HG03442 (cell line): Measurements from ENCODE around the gene EFS.
A peak's percentile ranks its signal among the peaks of the same experiment; 100 is the strongest.
"Not testable (repeated sequence)": the region's sequence is repeated elsewhere in the genome, so short reads cannot be mapped to it uniquely, and the experiment has no call there.

Experiments
- ATAC-seq: cut with Tn5 transposase; IDR thresholded peaks from one replicate; pipeline ENCODE4 v1.9.1; 2021; ENCODE audit warnings: mild to moderate bottlenecking, moderate library complexity; ENCODE audit not compliant: unreplicated experiment

EFS gene

GRCh38 chr14:23339506-23340268 lies 25.3 kb downstream of the EFS start:
- no peak for ATAC-seq

GRCh38 chr14:23335623-23336022 lies 29.3 kb downstream of the EFS start:
- no peak for ATAC-seq

- ATAC-seq = peak; percentile 64
Observed at GRCh38 chr14:23327947-23328744, 36.8 kb downstream of the EFS start.

GRCh38 chr14:23326491-23327332 lies 38.3 kb downstream of the EFS start:
- ATAC-seq = no peak

GRCh38 chr14:23325746-23326145 lies 39.2 kb downstream of the EFS start:
- ATAC-seq = not testable (repeated sequence)

GRCh38 chr14:23324993-23325392 lies 40.0 kb downstream of the EFS start:
- no peak for ATAC-seq

GRCh38 chr14:23324455-23324846 lies 40.5 kb downstream of the EFS start:
- no peak for ATAC-seq

- no peak for ATAC-seq
Observed at GRCh38 chr14:23323838-23324454, 41.0 kb downstream of the EFS start.

- ATAC-seq = no peak
Observed at GRCh38 chr14:23322568-23323517, 42.1 kb downstream of the EFS start.

- ATAC-seq = peak; percentile 6
Observed at GRCh38 chr14:23321572-23322547, 43.1 kb downstream of the EFS start.

GRCh38 chr14:23320584-23321571 lies 44.1 kb downstream of the EFS start, which contains the start of gene PABPN1:
TSS of gene PABPN1 (plus strand) at chr14:23321457. CDS start at chr14:23321470, 13 bp downstream.
- ATAC-seq = peak; percentile 88

- ATAC-seq = no peak
Observed at GRCh38 chr14:23319746-23320583, 45.0 kb downstream of the EFS start.

- no peak for ATAC-seq
Observed at GRCh38 chr14:23316300-23316699, 48.7 kb downstream of the EFS start.

- ATAC-seq = no peak
Observed at GRCh38 chr14:23310546-23310945, 54.4 kb downstream of the EFS start.

- no peak for ATAC-seq
Observed at GRCh38 chr14:23308721-23309445, 56.1 kb downstream of the EFS start.
